GM19351 (cell line): ENCODE results near the gene AAMP.

Source experiments
- ATAC-seq: cut with Tn5 transposase; IDR thresholded peaks from one replicate; pipeline ENCODE4 v1.9.1; 2021; ENCODE audit warnings: mild to moderate bottlenecking, moderate library complexity; ENCODE audit not compliant: unreplicated experiment

Gene AAMP

GRCh38 chr2:218295029-218295428, 25.1 kb upstream of the AAMP start:
- no peak for ATAC-seq

- ATAC-seq: no peak
Observed at GRCh38 chr2:218294430-218295022, 24.6 kb upstream of the AAMP start.

GRCh38 chr2:218293715-218294429, 23.9 kb upstream of the AAMP start:
- no peak for ATAC-seq

- peak; percentile 80 for ATAC-seq
Observed at GRCh38 chr2:218292048-218293014, 22.4 kb upstream of the AAMP start, which contains the start of gene TMBIM1. TSS of gene TMBIM1 (minus strand) at chr2:218292503. CDS start at chr2:218282141, 10,362 bp downstream.

- no peak for ATAC-seq
Observed at GRCh38 chr2:218291318-218292047, 21.5 kb upstream of the AAMP start.

- ATAC-seq: peak; percentile 47
Observed at GRCh38 chr2:218290316-218291261, 20.7 kb upstream of the AAMP start.

GRCh38 chr2:218289639-218290315, 19.8 kb upstream of the AAMP start:
- no peak for ATAC-seq

- peak; percentile 48 for ATAC-seq
Observed at GRCh38 chr2:218286570-218287459, 16.9 kb upstream of the AAMP start.

- no peak for ATAC-seq
Observed at GRCh38 chr2:218285604-218286003, 15.7 kb upstream of the AAMP start.

- peak; percentile 67 for ATAC-seq
Observed at GRCh38 chr2:218284106-218284811, 14.3 kb upstream of the AAMP start.

- no peak for ATAC-seq
Observed at GRCh38 chr2:218282173-218282991, 12.4 kb upstream of the AAMP start.

GRCh38 chr2:218281449-218281848, 11.5 kb upstream of the AAMP start:
- no peak for ATAC-seq

GRCh38 chr2:218280260-218280870, 10.4 kb upstream of the AAMP start:
- ATAC-seq: no peak

- no peak for ATAC-seq
Observed at GRCh38 chr2:218278531-218279360, 8.8 kb upstream of the AAMP start.

- no peak for ATAC-seq
Observed at GRCh38 chr2:218277921-218278320, 8.0 kb upstream of the AAMP start.
